ENCODE results near the gene PITRM1. TPM values are rescaled to one million over a fixed set of nuclear protein-coding genes. Genes with fewer than 3 reads are reported as not detected.

The PITRM1 gene
- polyA plus RNA-seq, 1 donor from 2014 or later: 62.2 TPM

DNA sequence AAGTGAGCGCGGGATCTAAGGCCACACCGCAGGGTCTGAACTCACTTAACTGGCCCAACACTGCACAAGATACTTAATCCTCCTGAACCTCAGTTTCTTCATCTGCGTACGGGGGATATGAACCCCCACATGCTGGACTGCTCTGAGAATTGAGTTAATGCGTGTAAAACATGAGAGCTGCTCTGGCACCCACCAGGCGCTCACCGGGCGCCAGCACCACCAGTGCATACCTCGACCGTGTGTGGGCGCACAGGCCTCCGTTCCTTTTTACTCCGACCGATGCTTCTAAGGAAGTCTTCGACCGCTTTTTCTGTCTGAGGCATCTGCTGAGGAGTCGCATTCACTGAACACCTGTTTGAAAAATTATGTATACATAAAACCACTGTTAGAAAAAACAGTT is 27.2 kb downstream of the PITRM1 start:
- Histone ChIP-seq H3K27me3 (ENCODE audit: insufficient read depth, low read depth, low read length) (no peaks in the 10 kb centered on the region), H3K79me2 (replicated peaks; ENCODE audit: insufficient read depth, low read length) (no peaks in the 10 kb centered on the region), H3K9me3 (ENCODE audit: low read length) (no peaks in the 10 kb centered on the region), H3K4me3 (ENCODE audit: low read length) (no peak overlapping the region), H3K36me3 (ENCODE audit: insufficient read depth, low read length) (no peaks in the 10 kb centered on the region), H3F3A (ENCODE audit: insufficient read depth, low read length, poor library complexity, severe bottlenecking) (no peaks in the 10 kb centered on the region), H3K9me2 (ENCODE audit: insufficient read depth, low read length) (no peaks in the 10 kb centered on the region), H3K9ac (ENCODE audit: low read length) (no peak overlapping the region), H3K4me2 (ENCODE audit: low read length) (no peak overlapping the region), H3K27ac (ENCODE audit: low read length) (no peak overlapping the region), H4K20me1 (ENCODE audit: insufficient read depth) (no peaks in the 10 kb centered on the region), H2AFZ (ENCODE audit: low read depth, low read length) (no peak overlapping the region)
- TF ChIP-seq REST (IDR thresholded peaks at IDR 0.05; ENCODE audit: borderline replicate concordance) (no peak), EP300 (conservative IDR thresholded peaks at IDR 0.05; ENCODE audit: poor library complexity, severe bottlenecking) (no peak), MXI1 (conservative IDR thresholded peaks at IDR 0.05; ENCODE audit: poor library complexity, severe bottlenecking) (no peak), POLR2AphosphoS5 (IDR thresholded peaks at IDR 0.05) (no peak), SMC3 (conservative IDR thresholded peaks at IDR 0.05; ENCODE audit: poor library complexity) (no peak), TAF1 (IDR thresholded peaks at IDR 0.05; ENCODE audit: low read depth) (no peak), RAD21 (conservative IDR thresholded peaks at IDR 0.05) (no peak), EZH2 (IDR thresholded peaks at IDR 0.05; ENCODE audit: borderline replicate concordance, insufficient read depth, low read length, poor library complexity, severe bottlenecking) (no peak)
- TF ChIP-seq, protein P1, sequence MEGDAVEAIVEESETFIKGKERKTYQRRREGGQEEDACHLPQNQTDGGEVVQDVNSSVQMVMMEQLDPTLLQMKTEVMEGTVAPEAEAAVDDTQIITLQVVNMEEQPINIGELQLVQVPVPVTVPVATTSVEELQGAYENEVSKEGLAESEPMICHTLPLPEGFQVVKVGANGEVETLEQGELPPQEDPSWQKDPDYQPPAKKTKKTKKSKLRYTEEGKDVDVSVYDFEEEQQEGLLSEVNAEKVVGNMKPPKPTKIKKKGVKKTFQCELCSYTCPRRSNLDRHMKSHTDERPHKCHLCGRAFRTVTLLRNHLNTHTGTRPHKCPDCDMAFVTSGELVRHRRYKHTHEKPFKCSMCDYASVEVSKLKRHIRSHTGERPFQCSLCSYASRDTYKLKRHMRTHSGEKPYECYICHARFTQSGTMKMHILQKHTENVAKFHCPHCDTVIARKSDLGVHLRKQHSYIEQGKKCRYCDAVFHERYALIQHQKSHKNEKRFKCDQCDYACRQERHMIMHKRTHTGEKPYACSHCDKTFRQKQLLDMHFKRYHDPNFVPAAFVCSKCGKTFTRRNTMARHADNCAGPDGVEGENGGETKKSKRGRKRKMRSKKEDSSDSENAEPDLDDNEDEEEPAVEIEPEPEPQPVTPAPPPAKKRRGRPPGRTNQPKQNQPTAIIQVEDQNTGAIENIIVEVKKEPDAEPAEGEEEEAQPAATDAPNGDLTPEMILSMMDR (IDR thresholded peaks at IDR 0.05; ENCODE audit: poor library complexity, severe bottlenecking): no peak

DNA sequence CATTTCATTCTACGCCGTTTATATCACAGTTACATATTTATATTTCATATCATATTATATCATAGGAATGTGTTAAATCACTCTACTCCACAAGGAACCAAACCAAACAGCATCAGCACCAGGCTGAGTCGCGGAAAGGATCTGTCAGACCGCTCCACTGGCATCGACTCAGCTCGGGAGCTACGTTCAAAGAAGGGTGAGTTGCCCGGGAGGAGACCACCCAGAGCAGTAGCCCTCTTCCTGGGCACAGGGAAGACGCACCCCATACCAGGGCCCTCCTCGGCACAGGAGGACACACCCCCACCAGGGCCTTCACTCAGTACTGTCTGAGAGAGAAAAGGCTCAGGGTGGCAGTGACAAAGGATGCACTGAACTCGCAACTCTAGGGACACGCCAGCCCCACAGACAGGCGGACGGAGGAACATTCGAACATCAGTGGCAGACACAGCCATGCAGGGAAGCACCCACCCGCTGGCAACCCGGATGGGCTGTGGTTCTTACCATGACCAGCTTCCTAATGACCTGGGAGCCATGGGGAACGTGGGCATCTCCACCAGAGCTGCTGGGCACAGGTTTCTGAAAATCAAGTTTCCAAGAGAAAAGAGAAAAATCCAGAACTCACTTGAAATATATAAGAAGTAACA is 28.7 kb downstream of the PITRM1 start:
- Histone ChIP-seq H4K20me1 (ENCODE audit: insufficient read depth) (no peaks in the 10 kb centered on the region), H3K27ac (ENCODE audit: low read length) (no peak overlapping the region), H3F3A (ENCODE audit: insufficient read depth, low read length, poor library complexity, severe bottlenecking) (no peaks in the 10 kb centered on the region), H3K9me3 (ENCODE audit: low read length) (no peaks in the 10 kb centered on the region), H3K9ac (ENCODE audit: low read length) (no peak overlapping the region), H3K9me2 (ENCODE audit: insufficient read depth, low read length) (no peaks in the 10 kb centered on the region), H3K79me2 (replicated peaks; ENCODE audit: insufficient read depth, low read length) (no peaks in the 10 kb centered on the region), H3K4me3 (ENCODE audit: low read length) (no peak overlapping the region), H2AFZ (ENCODE audit: low read depth, low read length) (no peak overlapping the region), H3K27me3 (ENCODE audit: insufficient read depth, low read depth, low read length) (no peaks in the 10 kb centered on the region), H3K4me2 (ENCODE audit: low read length) (no peak overlapping the region), H3K36me3 (ENCODE audit: insufficient read depth, low read length) (peaks cover 9% of the 10 kb centered on the region)
- no peak for TF ChIP-seq SMC3 (conservative IDR thresholded peaks at IDR 0.05; ENCODE audit: poor library complexity)
- TF ChIP-seq MXI1 (conservative IDR thresholded peaks at IDR 0.05; ENCODE audit: poor library complexity, severe bottlenecking): no peak
- no peak for TF ChIP-seq RAD21 (conservative IDR thresholded peaks at IDR 0.05)
- TF ChIP-seq POLR2AphosphoS5 (IDR thresholded peaks at IDR 0.05): no peak
- no peak for TF ChIP-seq REST (IDR thresholded peaks at IDR 0.05; ENCODE audit: borderline replicate concordance)
- no peak for TF ChIP-seq EZH2 (IDR thresholded peaks at IDR 0.05; ENCODE audit: borderline replicate concordance, insufficient read depth, low read length, poor library complexity, severe bottlenecking)
- TF ChIP-seq EP300 (conservative IDR thresholded peaks at IDR 0.05; ENCODE audit: poor library complexity, severe bottlenecking): no peak
- no peak for TF ChIP-seq TAF1 (IDR thresholded peaks at IDR 0.05; ENCODE audit: low read depth)
- TF ChIP-seq, protein P1 (IDR thresholded peaks at IDR 0.05; ENCODE audit: poor library complexity, severe bottlenecking): no peak

All from neural cell (in vitro differentiated cells).